Measurements from ENCODE around the gene PTPRM. TPM values are rescaled to one million over a fixed set of nuclear protein-coding genes. Genes with fewer than 3 reads are reported as not detected.

The PTPRM gene
- polyA plus RNA-seq, 1 donor from 2014 or later = 126 TPM

DNA sequence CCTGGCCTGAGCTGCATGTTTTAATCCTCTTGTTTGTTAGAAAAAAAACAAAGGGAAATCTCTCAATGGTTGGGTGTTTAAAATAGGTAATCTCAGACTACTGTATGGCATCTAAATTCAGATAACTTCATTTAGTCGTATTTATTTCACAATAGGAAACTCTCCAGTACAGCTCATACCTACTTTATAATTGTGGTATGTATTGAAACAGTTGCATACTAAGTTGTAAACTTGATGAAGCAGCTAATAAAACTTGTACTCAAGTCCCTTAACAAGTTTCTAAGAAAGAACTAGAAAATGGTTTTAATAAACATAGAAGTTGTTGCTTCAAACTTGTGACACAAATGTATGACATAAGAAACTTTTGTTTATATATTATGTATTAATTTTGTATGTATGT lies 334.5 kb downstream of the PTPRM start:
- Histone ChIP-seq H3F3A (ENCODE audit: insufficient read depth, low read length, poor library complexity, severe bottlenecking) (no peaks in the 10 kb centered on the region), H2AFZ (ENCODE audit: low read depth, low read length) (no peak overlapping the region), H4K20me1 (ENCODE audit: insufficient read depth) (no peaks in the 10 kb centered on the region), H3K4me2 (ENCODE audit: low read length) (no peak overlapping the region), H3K27ac (ENCODE audit: low read length) (no peak overlapping the region), H3K9ac (ENCODE audit: low read length) (no peak overlapping the region), H3K9me2 (ENCODE audit: insufficient read depth, low read length) (no peaks in the 10 kb centered on the region), H3K9me3 (ENCODE audit: low read length) (no peaks in the 10 kb centered on the region), H3K4me3 (ENCODE audit: low read length) (no peak overlapping the region), H3K36me3 (ENCODE audit: insufficient read depth, low read length) (no peaks in the 10 kb centered on the region), H3K27me3 (ENCODE audit: insufficient read depth, low read depth, low read length) (no peaks in the 10 kb centered on the region), H3K79me2 (replicated peaks; ENCODE audit: insufficient read depth, low read length) (no peaks in the 10 kb centered on the region)
- TF ChIP-seq, protein P1, sequence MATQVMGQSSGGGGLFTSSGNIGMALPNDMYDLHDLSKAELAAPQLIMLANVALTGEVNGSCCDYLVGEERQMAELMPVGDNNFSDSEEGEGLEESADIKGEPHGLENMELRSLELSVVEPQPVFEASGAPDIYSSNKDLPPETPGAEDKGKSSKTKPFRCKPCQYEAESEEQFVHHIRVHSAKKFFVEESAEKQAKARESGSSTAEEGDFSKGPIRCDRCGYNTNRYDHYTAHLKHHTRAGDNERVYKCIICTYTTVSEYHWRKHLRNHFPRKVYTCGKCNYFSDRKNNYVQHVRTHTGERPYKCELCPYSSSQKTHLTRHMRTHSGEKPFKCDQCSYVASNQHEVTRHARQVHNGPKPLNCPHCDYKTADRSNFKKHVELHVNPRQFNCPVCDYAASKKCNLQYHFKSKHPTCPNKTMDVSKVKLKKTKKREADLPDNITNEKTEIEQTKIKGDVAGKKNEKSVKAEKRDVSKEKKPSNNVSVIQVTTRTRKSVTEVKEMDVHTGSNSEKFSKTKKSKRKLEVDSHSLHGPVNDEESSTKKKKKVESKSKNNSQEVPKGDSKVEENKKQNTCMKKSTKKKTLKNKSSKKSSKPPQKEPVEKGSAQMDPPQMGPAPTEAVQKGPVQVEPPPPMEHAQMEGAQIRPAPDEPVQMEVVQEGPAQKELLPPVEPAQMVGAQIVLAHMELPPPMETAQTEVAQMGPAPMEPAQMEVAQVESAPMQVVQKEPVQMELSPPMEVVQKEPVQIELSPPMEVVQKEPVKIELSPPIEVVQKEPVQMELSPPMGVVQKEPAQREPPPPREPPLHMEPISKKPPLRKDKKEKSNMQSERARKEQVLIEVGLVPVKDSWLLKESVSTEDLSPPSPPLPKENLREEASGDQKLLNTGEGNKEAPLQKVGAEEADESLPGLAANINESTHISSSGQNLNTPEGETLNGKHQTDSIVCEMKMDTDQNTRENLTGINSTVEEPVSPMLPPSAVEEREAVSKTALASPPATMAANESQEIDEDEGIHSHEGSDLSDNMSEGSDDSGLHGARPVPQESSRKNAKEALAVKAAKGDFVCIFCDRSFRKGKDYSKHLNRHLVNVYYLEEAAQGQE (IDR thresholded peaks at IDR 0.05; ENCODE audit: borderline replicate concordance) = no peak
- TF ChIP-seq MXI1 (conservative IDR thresholded peaks at IDR 0.05; ENCODE audit: poor library complexity, severe bottlenecking) = no peak

GRCh38 chr18:7902399-7902839 lies 335.3 kb downstream of the PTPRM start:
- no peaks in the 10 kb centered on the region for H3K36me3 ChIP-seq (ENCODE audit: insufficient read depth, low read length)
- no peaks in the 10 kb centered on the region for H4K20me1 ChIP-seq (ENCODE audit: insufficient read depth)
- TF ChIP-seq, protein P2, sequence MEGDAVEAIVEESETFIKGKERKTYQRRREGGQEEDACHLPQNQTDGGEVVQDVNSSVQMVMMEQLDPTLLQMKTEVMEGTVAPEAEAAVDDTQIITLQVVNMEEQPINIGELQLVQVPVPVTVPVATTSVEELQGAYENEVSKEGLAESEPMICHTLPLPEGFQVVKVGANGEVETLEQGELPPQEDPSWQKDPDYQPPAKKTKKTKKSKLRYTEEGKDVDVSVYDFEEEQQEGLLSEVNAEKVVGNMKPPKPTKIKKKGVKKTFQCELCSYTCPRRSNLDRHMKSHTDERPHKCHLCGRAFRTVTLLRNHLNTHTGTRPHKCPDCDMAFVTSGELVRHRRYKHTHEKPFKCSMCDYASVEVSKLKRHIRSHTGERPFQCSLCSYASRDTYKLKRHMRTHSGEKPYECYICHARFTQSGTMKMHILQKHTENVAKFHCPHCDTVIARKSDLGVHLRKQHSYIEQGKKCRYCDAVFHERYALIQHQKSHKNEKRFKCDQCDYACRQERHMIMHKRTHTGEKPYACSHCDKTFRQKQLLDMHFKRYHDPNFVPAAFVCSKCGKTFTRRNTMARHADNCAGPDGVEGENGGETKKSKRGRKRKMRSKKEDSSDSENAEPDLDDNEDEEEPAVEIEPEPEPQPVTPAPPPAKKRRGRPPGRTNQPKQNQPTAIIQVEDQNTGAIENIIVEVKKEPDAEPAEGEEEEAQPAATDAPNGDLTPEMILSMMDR (IDR thresholded peaks at IDR 0.05; ENCODE audit: poor library complexity, severe bottlenecking) = no peak
- TF ChIP-seq RAD21 (conservative IDR thresholded peaks at IDR 0.05) = no peak
- TF ChIP-seq MXI1 (conservative IDR thresholded peaks at IDR 0.05; ENCODE audit: poor library complexity, severe bottlenecking) = no peak
- TF ChIP-seq SMC3 (conservative IDR thresholded peaks at IDR 0.05; ENCODE audit: poor library complexity) = no peak
- TF ChIP-seq POLR2AphosphoS5 (IDR thresholded peaks at IDR 0.05) = no peak
- TF ChIP-seq TAF1 (IDR thresholded peaks at IDR 0.05; ENCODE audit: low read depth) = no peak
- TF ChIP-seq, protein P1 (IDR thresholded peaks at IDR 0.05; ENCODE audit: borderline replicate concordance) = no peak
- no peak for TF ChIP-seq EZH2 (IDR thresholded peaks at IDR 0.05; ENCODE audit: borderline replicate concordance, insufficient read depth, low read length, poor library complexity, severe bottlenecking)
- no peak for TF ChIP-seq EP300 (conservative IDR thresholded peaks at IDR 0.05; ENCODE audit: poor library complexity, severe bottlenecking)
- H3K79me2 ChIP-seq (replicated peaks; ENCODE audit: insufficient read depth, low read length) = no peaks in the 10 kb centered on the region
- no peak overlapping the region for H3K27ac ChIP-seq (ENCODE audit: low read length)
- H3F3A ChIP-seq (ENCODE audit: insufficient read depth, low read length, poor library complexity, severe bottlenecking) = no peaks in the 10 kb centered on the region
- no peak overlapping the region for H2AFZ ChIP-seq (ENCODE audit: low read depth, low read length)
- no peaks in the 10 kb centered on the region for H3K27me3 ChIP-seq (ENCODE audit: insufficient read depth, low read depth, low read length)
- no peak overlapping the region for H3K4me3 ChIP-seq (ENCODE audit: low read length)
- H3K9me2 ChIP-seq (ENCODE audit: insufficient read depth, low read length) = no peaks in the 10 kb centered on the region
- H3K4me2 ChIP-seq (ENCODE audit: low read length) = no peak overlapping the region
- no peaks in the 10 kb centered on the region for H3K9me3 ChIP-seq (ENCODE audit: low read length)
- no peak overlapping the region for H3K9ac ChIP-seq (ENCODE audit: low read length)
